Measurements from ENCODE around the gene FAM114A1.

The FAM114A1 gene

GRCh38 chr4:38858097-38858420, 9.5 kb upstream of the FAM114A1 start:
- DNase-seq: no peak
- Histone ChIP-seq H3K27ac (no peak overlapping the region), H3K27me3 (ENCODE audit: insufficient read depth, low read depth, severe bottlenecking) (no peaks in the 10 kb centered on the region), H3K4me3 (ENCODE audit: low read depth, low read length) (no peak overlapping the region), H3K9me3 (ENCODE audit: severe bottlenecking) (no peaks in the 10 kb centered on the region), H3K36me3 (no peaks in the 10 kb centered on the region)
- TF ChIP-seq, protein P1, sequence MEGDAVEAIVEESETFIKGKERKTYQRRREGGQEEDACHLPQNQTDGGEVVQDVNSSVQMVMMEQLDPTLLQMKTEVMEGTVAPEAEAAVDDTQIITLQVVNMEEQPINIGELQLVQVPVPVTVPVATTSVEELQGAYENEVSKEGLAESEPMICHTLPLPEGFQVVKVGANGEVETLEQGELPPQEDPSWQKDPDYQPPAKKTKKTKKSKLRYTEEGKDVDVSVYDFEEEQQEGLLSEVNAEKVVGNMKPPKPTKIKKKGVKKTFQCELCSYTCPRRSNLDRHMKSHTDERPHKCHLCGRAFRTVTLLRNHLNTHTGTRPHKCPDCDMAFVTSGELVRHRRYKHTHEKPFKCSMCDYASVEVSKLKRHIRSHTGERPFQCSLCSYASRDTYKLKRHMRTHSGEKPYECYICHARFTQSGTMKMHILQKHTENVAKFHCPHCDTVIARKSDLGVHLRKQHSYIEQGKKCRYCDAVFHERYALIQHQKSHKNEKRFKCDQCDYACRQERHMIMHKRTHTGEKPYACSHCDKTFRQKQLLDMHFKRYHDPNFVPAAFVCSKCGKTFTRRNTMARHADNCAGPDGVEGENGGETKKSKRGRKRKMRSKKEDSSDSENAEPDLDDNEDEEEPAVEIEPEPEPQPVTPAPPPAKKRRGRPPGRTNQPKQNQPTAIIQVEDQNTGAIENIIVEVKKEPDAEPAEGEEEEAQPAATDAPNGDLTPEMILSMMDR (IDR thresholded peaks at IDR 0.05; ENCODE audit: low read depth, low read length): no peak

DNA sequence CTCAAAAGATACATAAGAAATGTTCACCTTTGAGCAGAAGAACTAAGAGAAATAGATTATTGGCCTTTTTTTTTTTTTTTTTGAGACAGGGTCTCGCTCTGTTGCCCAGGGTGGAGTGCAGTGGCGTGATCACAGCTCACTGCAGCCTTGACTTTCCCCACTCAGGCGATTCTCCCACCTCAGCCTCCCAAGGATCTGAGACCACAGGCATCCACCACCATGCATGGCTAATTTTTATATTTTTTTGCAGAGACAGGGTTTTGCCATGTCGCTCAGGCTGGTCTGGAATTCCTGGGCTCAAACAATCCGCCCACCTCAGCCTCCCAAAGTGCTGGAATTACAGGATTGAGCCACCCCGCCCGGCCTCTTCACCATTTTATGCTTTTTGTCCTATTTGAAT, 8.1 kb upstream of the FAM114A1 start:
- Histone ChIP-seq H3K27ac (no peak overlapping the region), H3K4me3 (ENCODE audit: low read depth, low read length) (no peak overlapping the region), H3K27me3 (ENCODE audit: insufficient read depth, low read depth, severe bottlenecking) (no peaks in the 10 kb centered on the region), H3K9me3 (ENCODE audit: severe bottlenecking) (no peaks in the 10 kb centered on the region), H3K36me3 (no peaks in the 10 kb centered on the region)
- DNase-seq: no peak
- TF ChIP-seq, protein P1 (IDR thresholded peaks at IDR 0.05; ENCODE audit: low read depth, low read length): no peak

DNA sequence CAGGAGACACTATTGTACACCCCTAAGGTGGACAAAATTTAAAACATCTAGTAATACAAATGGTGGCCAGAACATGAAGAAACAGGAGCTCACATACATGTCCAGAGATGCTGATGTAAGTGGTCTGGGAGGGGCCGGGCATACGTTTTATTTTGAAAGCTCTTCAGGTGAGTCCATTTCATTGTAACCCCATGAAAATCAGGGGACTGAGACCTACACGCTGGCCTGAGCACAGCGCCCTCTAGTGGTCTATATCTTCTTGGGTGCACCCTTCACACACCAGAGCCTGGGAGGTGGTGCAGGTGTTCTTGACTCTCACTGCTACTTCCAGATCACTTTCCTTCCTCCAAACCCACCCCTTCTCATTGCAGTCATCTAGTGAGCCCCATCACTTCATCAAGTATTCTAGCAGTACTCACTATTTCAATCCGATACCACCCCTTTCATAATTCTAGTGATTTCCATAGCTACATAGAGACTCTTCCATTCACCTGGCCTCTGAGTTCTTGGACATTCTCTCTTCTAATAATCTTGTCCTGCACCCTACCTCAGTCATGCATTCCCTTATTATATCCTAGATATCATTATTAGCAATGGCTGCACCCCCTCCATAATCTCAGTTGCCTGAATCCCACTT, 6.7 kb upstream of the FAM114A1 start:
- peak; percentile 79 for DNase-seq
- TF ChIP-seq, protein P1 (IDR thresholded peaks at IDR 0.05; ENCODE audit: low read depth, low read length): peak; percentile 95
- H3K27me3 ChIP-seq (ENCODE audit: insufficient read depth, low read depth, severe bottlenecking): no peaks in the 10 kb centered on the region
- no peak overlapping the region for H3K4me3 ChIP-seq (ENCODE audit: low read depth, low read length)
- no peaks in the 10 kb centered on the region for H3K36me3 ChIP-seq
- H3K9me3 ChIP-seq (ENCODE audit: severe bottlenecking): no peaks in the 10 kb centered on the region
- H3K27ac ChIP-seq: no peak overlapping the region

DNA sequence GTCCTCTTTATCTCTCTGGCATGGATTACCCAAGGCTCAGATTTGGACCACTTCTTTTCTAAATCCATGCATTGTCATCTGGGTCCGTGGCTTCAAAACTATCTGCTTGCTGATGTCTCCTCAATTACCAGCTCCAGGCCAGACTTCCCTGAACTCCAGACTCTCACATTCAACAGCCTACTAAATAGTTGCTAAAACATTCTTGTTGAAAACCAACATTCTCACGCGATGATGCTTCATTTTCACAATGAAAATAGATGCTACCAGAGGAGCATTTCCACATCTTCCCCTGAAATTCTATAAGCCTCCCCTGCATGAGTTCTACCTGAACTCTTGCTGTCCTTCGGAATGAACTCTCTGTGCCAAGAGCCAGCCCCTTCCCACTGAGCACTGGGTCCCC, 5.8 kb upstream of the FAM114A1 start:
- H3K36me3 ChIP-seq: no peaks in the 10 kb centered on the region
- DNase-seq: no peak
- H3K4me3 ChIP-seq (ENCODE audit: low read depth, low read length): no peak overlapping the region
- TF ChIP-seq, protein P1 (IDR thresholded peaks at IDR 0.05; ENCODE audit: low read depth, low read length): no peak
- no peak overlapping the region for H3K27ac ChIP-seq
- H3K27me3 ChIP-seq (ENCODE audit: insufficient read depth, low read depth, severe bottlenecking): no peaks in the 10 kb centered on the region
- no peaks in the 10 kb centered on the region for H3K9me3 ChIP-seq (ENCODE audit: severe bottlenecking)

DNA sequence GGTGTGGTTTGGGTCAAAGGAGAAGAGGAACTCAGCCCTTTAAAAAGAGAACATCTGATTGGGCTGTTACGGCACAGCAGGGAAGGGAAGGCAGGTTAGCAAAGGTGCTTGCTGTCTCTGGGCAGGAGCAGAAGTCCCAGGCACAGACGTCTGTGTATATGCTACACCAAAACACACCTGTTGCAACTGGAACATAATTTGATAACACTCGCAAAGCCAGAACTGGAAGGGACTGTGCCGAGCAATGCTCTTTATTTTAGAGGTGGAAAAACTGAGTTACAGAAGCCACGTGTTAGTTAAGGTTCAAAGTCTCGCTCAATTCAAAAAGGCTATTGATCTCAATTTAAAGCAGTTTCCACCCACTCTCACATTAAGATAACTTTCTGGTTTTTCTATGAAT, 2.2 kb upstream of the FAM114A1 start:
- TF ChIP-seq, protein P1 (IDR thresholded peaks at IDR 0.05; ENCODE audit: low read depth, low read length): no peak
- Histone ChIP-seq H3K27me3 (ENCODE audit: insufficient read depth, low read depth, severe bottlenecking) (no peaks in the 10 kb centered on the region), H3K9me3 (ENCODE audit: severe bottlenecking) (no peaks in the 10 kb centered on the region), H3K4me3 (ENCODE audit: low read depth, low read length) (no peak overlapping the region), H3K36me3 (no peaks in the 10 kb centered on the region; the same call in 1 of the 2 replicates), H3K27ac (no peak overlapping the region)
- no peak for DNase-seq

- TF ChIP-seq, protein P1 (IDR thresholded peaks at IDR 0.05; ENCODE audit: low read depth, low read length): no peak
- DNase-seq: no peak
- Histone ChIP-seq H3K27ac (peak overlapping the region; percentile 42), H3K9me3 (ENCODE audit: severe bottlenecking) (no peaks in the 10 kb centered on the region), H3K4me3 (ENCODE audit: low read depth, low read length) (peak overlapping the region; percentile 84), H3K27me3 (ENCODE audit: insufficient read depth, low read depth, severe bottlenecking) (no peaks in the 10 kb centered on the region), H3K36me3 (no peaks in the 10 kb centered on the region; the same call in 1 of the 2 replicates)
These were observed 581 bp upstream of the FAM114A1 start for GRCh38 chr4:38866973-38867477.
